GM12873 (cell line): ENCODE data around the gene MEIS1.

ENCODE experiments used
- TF ChIP-seq, protein P1 (sequence below): IDR thresholded peaks from 2 replicates; pipeline ENCODE4 v1.5.1; 2012; ENCODE audit warnings: low read depth, mild to moderate bottlenecking, moderate library complexity, low read length, control low read depth; ENCODE audit not compliant: insufficient read depth; ENCODE audit errors: missing control alignments

The MEIS1 gene

DNA sequence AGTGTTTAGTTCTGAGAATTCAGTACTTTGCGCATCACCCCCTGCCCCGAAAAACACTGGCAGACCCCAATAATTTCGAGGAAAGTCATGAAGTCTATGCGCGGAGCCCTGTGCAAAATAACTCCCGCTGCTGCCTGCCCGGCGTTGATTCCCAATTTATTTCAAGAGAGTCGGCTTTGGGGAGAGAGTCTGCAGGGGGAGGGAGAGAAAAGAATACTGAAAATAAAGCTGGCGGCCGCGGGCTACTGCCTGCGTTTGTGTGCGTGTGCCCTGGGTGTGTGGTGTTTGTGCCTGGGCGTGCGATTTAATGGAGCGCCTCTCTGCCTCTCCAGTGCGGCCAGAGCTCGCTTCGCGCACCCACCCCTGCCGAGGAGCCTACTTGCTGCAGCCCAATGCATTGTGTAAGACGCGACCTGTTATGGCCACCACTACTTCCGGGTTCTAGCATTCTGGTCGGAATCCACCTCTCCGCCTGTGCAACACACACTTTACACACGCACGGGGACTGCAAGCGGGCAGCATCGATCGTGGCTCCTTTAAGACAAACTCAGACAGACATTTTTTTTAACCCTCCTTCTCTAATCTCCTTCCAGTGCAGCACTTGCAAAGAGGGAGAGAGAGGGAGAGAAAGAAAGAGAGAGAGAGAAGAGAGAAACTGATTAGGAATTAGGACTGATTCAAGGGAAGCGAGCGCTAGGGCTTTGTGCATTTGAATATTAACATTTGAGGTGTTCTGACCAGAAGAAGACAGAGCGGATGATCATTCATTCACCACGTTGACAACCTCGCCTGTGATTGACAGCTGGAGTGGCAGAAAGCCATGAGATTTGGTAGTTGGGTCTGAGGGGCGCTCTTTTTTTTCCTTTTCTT, at the start of gene MEIS1:
MEIS1 (plus strand) TSS at position 447 of the 870 bp plus-strand sequence. CDS start 732 bp downstream, outside the sequence.
- TF ChIP-seq, protein P1, sequence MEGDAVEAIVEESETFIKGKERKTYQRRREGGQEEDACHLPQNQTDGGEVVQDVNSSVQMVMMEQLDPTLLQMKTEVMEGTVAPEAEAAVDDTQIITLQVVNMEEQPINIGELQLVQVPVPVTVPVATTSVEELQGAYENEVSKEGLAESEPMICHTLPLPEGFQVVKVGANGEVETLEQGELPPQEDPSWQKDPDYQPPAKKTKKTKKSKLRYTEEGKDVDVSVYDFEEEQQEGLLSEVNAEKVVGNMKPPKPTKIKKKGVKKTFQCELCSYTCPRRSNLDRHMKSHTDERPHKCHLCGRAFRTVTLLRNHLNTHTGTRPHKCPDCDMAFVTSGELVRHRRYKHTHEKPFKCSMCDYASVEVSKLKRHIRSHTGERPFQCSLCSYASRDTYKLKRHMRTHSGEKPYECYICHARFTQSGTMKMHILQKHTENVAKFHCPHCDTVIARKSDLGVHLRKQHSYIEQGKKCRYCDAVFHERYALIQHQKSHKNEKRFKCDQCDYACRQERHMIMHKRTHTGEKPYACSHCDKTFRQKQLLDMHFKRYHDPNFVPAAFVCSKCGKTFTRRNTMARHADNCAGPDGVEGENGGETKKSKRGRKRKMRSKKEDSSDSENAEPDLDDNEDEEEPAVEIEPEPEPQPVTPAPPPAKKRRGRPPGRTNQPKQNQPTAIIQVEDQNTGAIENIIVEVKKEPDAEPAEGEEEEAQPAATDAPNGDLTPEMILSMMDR: no peak

DNA sequence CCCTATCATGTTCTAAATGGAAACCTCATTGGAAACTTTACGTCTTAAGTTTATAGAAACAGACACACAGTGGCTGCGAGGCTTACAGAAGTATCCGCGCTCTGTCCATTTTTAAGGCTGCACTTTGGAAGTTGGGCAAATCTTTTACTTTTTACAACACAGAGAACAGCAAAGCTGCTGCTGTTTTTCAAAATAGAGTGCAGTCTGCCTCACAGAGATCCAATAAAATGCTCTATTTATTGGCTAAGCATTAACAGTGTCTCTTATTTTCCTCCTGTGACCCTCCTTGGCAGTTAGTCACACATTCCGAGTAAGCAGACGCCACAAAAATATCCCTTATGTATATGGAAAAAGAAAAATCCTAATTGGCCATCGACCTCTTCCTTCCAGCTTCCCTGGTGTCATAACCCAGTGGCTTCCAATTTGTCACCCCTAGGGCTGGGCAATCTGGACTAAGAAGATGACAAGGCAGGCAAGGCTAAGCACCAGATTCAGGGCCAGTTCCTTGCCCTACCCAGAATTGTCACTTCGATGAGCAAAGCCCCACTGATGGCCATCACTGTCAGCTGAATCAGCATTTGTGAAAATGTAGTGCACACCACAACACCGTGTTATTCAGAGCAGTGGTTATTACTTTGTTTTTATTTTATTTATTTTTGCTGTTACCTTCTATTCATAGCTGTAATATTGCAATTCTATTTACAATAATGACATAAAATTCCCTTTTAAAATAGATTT, 47.7 kb upstream of the MEIS1 start:
- TF ChIP-seq, protein P1: no peak

DNA sequence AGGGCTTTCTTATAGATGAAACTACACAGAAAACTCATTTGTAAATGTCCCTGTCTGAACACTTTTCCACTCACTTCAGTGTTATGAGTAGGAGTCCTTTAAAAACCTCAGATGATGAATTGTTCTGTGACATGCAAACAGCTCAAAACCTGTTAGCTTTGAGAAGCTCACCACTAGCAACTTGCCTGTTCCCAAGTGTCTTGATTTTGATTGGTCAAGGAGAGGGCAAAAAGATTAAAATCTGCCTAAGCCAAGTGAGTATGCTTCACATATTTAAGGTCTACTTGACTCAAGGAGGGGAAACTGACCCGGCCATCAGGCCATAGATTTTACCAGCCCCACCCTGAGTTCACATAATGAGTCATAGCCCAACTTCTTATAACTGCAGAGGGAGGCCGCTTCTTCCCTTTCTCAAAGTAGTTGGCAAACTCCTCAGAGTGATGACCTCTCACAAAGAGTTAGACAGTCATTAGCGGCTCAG, 45.2 kb upstream of the MEIS1 start:
- TF ChIP-seq, protein P1: no peak

DNA sequence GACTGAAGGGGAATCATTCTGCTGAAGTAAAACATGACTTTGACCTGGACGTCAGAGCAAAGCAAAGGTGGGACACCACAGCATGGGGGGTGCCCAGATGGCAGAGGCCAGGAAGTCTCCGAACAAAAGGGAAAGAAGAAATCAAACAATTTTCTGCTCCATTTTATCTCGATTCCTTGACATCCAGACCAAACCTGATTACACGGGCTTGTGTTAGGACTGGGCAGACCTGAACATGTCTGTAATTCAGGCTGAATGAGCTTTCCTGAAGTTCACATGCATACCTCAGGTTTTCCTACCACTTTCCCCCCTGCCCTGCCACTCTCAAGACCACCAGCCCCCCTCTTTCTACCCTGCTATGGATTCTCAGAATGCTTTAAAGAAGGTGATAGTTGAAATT, 44.8 kb upstream of the MEIS1 start:
- TF ChIP-seq, protein P1: no peak

DNA sequence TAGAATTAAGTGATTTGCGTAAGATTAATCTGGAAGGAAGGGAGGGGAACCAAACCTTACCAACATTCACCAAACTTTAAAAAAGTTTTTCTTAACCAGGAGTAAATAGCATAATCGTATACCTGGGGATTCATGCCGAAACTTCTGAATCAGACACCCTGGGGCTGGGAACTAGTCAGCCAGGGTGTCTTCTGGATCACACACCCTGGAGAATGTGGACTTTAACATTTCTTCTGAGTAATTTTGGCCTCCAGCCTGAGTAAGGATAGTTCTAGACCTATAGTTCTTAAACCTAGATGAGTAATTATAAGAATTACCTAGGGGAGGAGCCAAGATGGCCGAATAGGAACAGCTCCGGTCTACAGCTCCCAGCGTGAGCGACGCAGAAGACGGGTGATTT, 44.1 kb upstream of the MEIS1 start:
- TF ChIP-seq, protein P1: no peak

DNA sequence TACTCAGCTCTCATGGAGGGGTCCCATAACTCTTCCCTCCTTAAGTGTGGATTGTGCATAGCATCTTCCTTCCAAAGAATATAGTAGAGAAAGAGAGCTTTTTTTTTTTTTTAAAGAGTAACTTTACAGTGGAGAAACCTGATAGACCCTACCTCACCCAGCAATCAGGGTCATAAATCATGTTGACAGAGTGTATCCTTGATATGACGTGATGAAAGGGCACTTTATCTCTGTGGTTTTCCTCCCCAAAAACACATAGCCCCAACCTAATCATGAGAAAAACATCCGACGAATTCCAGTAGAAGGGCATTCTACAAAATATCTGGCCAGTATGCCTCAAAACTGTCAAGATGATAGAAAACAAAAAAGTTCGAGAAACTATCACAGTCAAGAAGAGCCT, 29.5 kb upstream of the MEIS1 start:
- TF ChIP-seq, protein P1: no peak

DNA sequence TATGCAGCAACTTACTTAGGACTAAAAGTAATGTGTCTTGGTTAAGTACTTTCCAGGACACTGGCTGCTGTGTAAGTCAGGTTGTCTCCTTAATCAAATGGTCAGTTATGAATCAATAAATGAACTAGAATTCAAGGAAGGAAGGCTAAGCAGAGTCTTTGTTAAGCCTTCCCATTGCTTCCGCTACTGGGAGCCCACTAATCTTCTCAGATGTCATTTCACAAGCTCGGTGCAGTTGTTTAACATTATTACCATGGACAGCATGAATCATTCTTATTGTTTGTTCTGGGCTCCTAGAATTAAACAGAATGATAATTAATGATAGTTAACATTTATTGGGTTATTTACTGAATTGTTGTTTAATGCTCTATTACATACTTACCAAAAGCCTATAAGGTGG, 26.0 kb upstream of the MEIS1 start:
- TF ChIP-seq, protein P1: no peak
